Osteocyte (in vitro differentiated cells): Measurements from ENCODE around the gene TBRG4. TPM values are rescaled to one million over a fixed set of nuclear protein-coding genes. Genes with fewer than 3 reads are reported as not detected.

Source experiments
- DNase-seq: peaks from one replicate; pipeline ENCODE4 v3.0.0; 2021; ENCODE audit warnings: mixed read lengths; ENCODE audit not compliant: unreplicated experiment; ENCODE audit errors: extremely low spot score
- H3K27ac Mint-ChIP-seq: one replicate; pipeline ENCODE4 v1.8.0; 2021; ENCODE audit warnings: mild to moderate bottlenecking, mixed read lengths; ENCODE audit not compliant: unreplicated experiment
- H3K27me3 Mint-ChIP-seq: one replicate; pipeline ENCODE4 v1.8.0; 2021; ENCODE audit warnings: mixed read lengths; ENCODE audit not compliant: unreplicated experiment
- H3K36me3 Mint-ChIP-seq: one replicate; pipeline ENCODE4 v1.8.0; 2021; ENCODE audit warnings: mixed read lengths; ENCODE audit not compliant: unreplicated experiment
- H3K4me1 Mint-ChIP-seq: one replicate; pipeline ENCODE4 v1.8.0; 2021; ENCODE audit warnings: mixed read lengths; ENCODE audit not compliant: unreplicated experiment
- H3K4me3 Mint-ChIP-seq: one replicate; pipeline ENCODE4 v1.8.0; 2021; ENCODE audit warnings: mild to moderate bottlenecking, moderate library complexity, mixed read lengths; ENCODE audit not compliant: unreplicated experiment
- H3K9me3 Mint-ChIP-seq: one replicate; pipeline ENCODE4 v1.8.0; 2021; ENCODE audit warnings: mixed read lengths; ENCODE audit not compliant: unreplicated experiment
- CTCF ChIP-seq: fragments of 200-600 bp; sonication (generic); IDR thresholded peaks from 2 replicates; pipeline ENCODE4 v1.5.0; 2021; ENCODE audit warnings: antibody characterized with exemption, mild to moderate bottlenecking, moderate library complexity
- total RNA-seq: library from RNA; stranded (reverse); gene quantifications from 2 replicates; pipeline ENCODE4 v1.2.1, GENCODE V29; 2021

The TBRG4 gene
- total RNA-seq, 1 donor from 2014 or later, result 54.9 TPM

GRCh38 chr7:45132708-45133320, 21.3 kb upstream of the TBRG4 start:
- peaks cover 8% of the 10 kb centered on the region for H3K27me3 Mint-ChIP-seq
- no peak overlapping the region for H3K27ac Mint-ChIP-seq
- no peak overlapping the region for H3K4me3 Mint-ChIP-seq

DNA sequence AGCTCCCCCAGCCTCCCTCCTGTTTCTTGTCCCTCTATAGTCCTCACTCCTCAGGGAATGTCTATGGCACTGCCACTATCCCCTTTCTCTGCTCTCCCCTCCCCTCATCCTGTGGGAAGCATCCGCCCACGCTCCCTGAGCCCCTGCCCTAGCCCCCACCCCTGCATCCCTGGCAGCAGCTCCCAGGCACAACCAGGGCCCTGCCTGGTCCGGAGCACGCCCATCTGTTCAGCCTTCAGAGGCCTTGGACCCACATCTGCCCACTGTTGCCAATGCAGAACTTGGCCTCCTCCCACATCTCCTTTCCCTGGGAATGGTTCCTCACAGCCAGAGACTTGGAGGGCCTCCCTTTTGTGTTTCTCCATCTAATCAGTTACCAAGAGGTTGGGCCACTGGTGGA, 20.4 kb upstream of the TBRG4 start:
- Mint-ChIP-seq H3K36me3 (no peaks in the 10 kb centered on the region), H3K9me3 (no peaks in the 10 kb centered on the region), H3K4me1 (no peaks in the 10 kb centered on the region), H3K27me3 (peaks cover 6% of the 10 kb centered on the region), H3K27ac (no peak overlapping the region), H3K4me3 (no peak overlapping the region)
- DNase-seq, result no peak
- no peak for TF ChIP-seq CTCF

More at GRCh38 chr7:45132708-45133320, 21.3 kb upstream of the TBRG4 start:
- Mint-ChIP-seq H3K36me3 (no peaks in the 10 kb centered on the region), H3K9me3 (no peaks in the 10 kb centered on the region), H3K4me1 (no peaks in the 10 kb centered on the region)
- TF ChIP-seq CTCF, result no peak
- no peak for DNase-seq

DNA sequence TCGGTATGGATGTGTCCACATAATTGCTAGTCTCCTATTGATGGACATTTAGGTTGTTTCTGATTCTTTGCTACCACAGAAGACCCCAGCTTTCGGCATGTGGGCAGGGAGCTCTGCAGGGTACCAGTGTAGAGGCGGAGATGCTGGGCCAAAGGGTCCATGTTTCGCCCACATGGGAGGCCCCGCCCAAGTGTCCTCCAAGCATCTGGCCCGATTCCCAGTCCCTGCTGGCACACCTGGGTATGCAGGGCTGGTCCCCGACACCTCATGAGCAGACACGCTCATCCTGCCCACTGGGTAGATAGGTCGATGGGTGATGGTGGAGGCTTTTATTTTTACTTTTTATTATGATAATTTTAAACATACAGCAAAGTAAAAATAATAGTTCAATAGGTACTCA, 19.4 kb upstream of the TBRG4 start:
- H3K36me3 Mint-ChIP-seq, result no peaks in the 10 kb centered on the region
- H3K27ac Mint-ChIP-seq, result no peak overlapping the region
- TF ChIP-seq CTCF, result no peak
- no peaks in the 10 kb centered on the region for H3K4me1 Mint-ChIP-seq
- no peaks in the 10 kb centered on the region for H3K9me3 Mint-ChIP-seq
- DNase-seq, result no peak
- no peaks in the 10 kb centered on the region for H3K27me3 Mint-ChIP-seq
- H3K4me3 Mint-ChIP-seq, result no peak overlapping the region

GRCh38 chr7:45129906-45130305, 18.4 kb upstream of the TBRG4 start:
- H3K27me3 Mint-ChIP-seq, result no peaks in the 10 kb centered on the region
- H3K4me1 Mint-ChIP-seq, result no peaks in the 10 kb centered on the region
- H3K9me3 Mint-ChIP-seq, result no peaks in the 10 kb centered on the region
- DNase-seq, result no peak
- TF ChIP-seq CTCF, result no peak
- no peak overlapping the region for H3K27ac Mint-ChIP-seq
- no peak overlapping the region for H3K4me3 Mint-ChIP-seq
- H3K36me3 Mint-ChIP-seq, result no peaks in the 10 kb centered on the region

- Mint-ChIP-seq H3K9me3 (no peaks in the 10 kb centered on the region), H3K27me3 (no peaks in the 10 kb centered on the region), H3K4me3 (no peak overlapping the region), H3K27ac (no peak overlapping the region), H3K36me3 (no peaks in the 10 kb centered on the region), H3K4me1 (no peaks in the 10 kb centered on the region)
- no peak for DNase-seq
- no peak for TF ChIP-seq CTCF
Observed at GRCh38 chr7:45129181-45129800, 17.8 kb upstream of the TBRG4 start.
